Right lobe of liver (tissue), 6 donors: ENCODE measurements around the gene EIF4E. TPM values are rescaled to one million over a fixed set of nuclear protein-coding genes. Genes with fewer than 3 reads are reported as not detected.
"Not testable (repeated sequence)": the region's sequence is repeated elsewhere in the genome, so short reads cannot be mapped to it uniquely, and the experiment has no call there.

Experiments
- ATAC-seq, 4 donors: fragments of 200-7000 bp; cut with Tn5 transposase; one replicate each; pipeline ENCODE4 v1.9.1; 2020; ENCODE audit warnings: mild to moderate bottlenecking in 4 of 4, moderate library complexity in 4 of 4
- DNase-seq, 3 donors: peaks; one replicate each; pipeline ENCODE4 v3.0.0-alpha.2; 2020
- H3K27ac ChIP-seq, 3 donors: fragments of 200-600 bp; one replicate each; pipeline ENCODE4 v1.8.0; 2022
- H3K27me3 ChIP-seq, 2 donors: fragments of 200-600 bp; one replicate each; pipeline ENCODE4 v1.8.0; 2022
- H3K36me3 ChIP-seq, 4 donors: fragments of 200-600 bp; sonication (generic) in 1 of 4; one replicate each; pipeline versions ENCODE4 v1.5.1 to v1.8.0; 2017 to 2022; ENCODE audit warnings: control low read depth in 1 of 4
- H3K4me1 ChIP-seq, 4 donors: fragments of 200-600 bp; sonication (generic) in 1 of 4; one replicate each; pipeline versions ENCODE4 v1.5.1 to v1.8.0; 2017 to 2022; ENCODE audit warnings: control low read depth in 1 of 4
- H3K4me3 ChIP-seq, 3 donors: fragments of 200-600 bp; one replicate each; pipeline ENCODE4 v1.8.0; 2022
- H3K9me3 ChIP-seq, 4 donors: fragments of 200-600 bp; sonication (generic) in 1 of 4; one replicate each; pipeline versions ENCODE4 v1.5.1 to v1.8.0; 2017 to 2022; ENCODE audit warnings: control low read depth in 1 of 4
- POLR2A ChIP-seq: fragments of 450-650 bp; IDR thresholded peaks from one replicate; pipeline ENCODE4 v1.6.1; 2017; ENCODE audit warnings: antibody characterized with exemption, mild to moderate bottlenecking
- WGBS: methylation state at CpG from one replicate; pipeline ENCODE4 v1.1.6; 2018; ENCODE audit warnings: low coverage, low lambda C conversion rate; ENCODE audit not compliant: insufficient coverage; ENCODE audit errors: missing lambda C conversion rate; 5-methylcytosine and 5-hydroxymethylcytosine counted together
- intact Hi-C, 2 donors: fragments of 100-400 bp; cut with DNase I; formaldehyde crosslinking; loops; one replicate each; pipeline versions ENCODE4 v1.11.2 to v1.14.1; 2022
- small RNA-seq, 2 experiments: library from RNA; depleted of rRNA; stranded (forward); fragments of <200 nt; gene quantifications; one replicate each; pipeline ENCODE3, GENCODE V24; 2016
- total RNA-seq, 6 experiments: library from RNA; depleted of rRNA in 2 of 6; stranded (reverse); fragments of >200 nt in 2 of 6; fragmentation: NEBNext Ultra II Directional in 3 of 6; extraction: Animal tissue kit (Norgen Biotek cat#: 25700) in 3 of 6; gene quantifications; one replicate each; pipeline versions ENCODE4 v1.1.0 to v1.2.4, GENCODE V29; 2016 to 2023
- TF ChIP-seq, protein P1 (sequence below), 4 donors: fragments of 200-600 bp in 3 of 4; fragments of 450-650 bp in 1 of 4; IDR thresholded peaks; one replicate each; pipeline versions ENCODE4 v1.5.1 to v1.8.0; 2016 to 2022; ENCODE audit warnings: antibody characterized with exemption in 4 of 4, mild to moderate bottlenecking in 2 of 4
- donor health status: DM: no; HTN: yes; CAD: no.
- donor health status: DM: no; HTN: no; CAD: no.
- donor health status: DM: no; HTN: no; CAD: no.
- donor health status: DM: no; HTN: yes; CAD: no.
- donor health status: DM: no; HTN: yes; CAD: no.

EIF4E gene
- total RNA-seq, 6 experiments from 2014 or later, result 28.4 to 48.8 (median 34.3) TPM

DNA sequence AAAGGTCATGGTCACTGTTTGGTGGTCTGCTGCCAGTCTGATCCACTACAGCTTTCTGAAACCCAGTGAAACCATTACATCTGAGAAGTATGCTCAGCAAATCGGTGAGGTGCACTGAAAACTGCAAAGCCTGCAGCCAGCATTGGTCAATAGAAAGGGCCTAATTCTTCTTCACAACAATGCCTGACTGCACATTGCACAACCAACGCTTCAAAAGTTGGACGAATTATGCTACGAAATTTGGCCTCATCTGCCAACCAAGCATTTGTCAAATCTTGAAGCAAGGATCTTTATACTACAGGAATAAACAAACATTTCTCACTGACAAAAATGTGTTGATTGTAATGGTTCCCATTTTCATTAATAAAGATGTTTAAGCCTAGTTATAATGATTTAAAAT, 90.4 kb downstream of the EIF4E start:
- Histone ChIP-seq H3K4me3 (no peak overlapping the region), H3K36me3 (no peaks in the 10 kb centered on the region), H3K27ac (no peak overlapping the region), H3K27me3 (no peaks in the 10 kb centered on the region), H3K9me3 (no peaks in the 10 kb centered on the region), H3K4me1 (no peaks in the 10 kb centered on the region)
- DNase-seq (no peak), ATAC-seq (no peak)
- WGBS, result 86% methylated on average over 4 of the region's 4 CpGs
- intact Hi-C loops, result no loop called here
- TF ChIP-seq, protein P1, sequence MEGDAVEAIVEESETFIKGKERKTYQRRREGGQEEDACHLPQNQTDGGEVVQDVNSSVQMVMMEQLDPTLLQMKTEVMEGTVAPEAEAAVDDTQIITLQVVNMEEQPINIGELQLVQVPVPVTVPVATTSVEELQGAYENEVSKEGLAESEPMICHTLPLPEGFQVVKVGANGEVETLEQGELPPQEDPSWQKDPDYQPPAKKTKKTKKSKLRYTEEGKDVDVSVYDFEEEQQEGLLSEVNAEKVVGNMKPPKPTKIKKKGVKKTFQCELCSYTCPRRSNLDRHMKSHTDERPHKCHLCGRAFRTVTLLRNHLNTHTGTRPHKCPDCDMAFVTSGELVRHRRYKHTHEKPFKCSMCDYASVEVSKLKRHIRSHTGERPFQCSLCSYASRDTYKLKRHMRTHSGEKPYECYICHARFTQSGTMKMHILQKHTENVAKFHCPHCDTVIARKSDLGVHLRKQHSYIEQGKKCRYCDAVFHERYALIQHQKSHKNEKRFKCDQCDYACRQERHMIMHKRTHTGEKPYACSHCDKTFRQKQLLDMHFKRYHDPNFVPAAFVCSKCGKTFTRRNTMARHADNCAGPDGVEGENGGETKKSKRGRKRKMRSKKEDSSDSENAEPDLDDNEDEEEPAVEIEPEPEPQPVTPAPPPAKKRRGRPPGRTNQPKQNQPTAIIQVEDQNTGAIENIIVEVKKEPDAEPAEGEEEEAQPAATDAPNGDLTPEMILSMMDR (IDR thresholded peaks at IDR 0.05), result no peak
- TF ChIP-seq POLR2A, result no peak

DNA sequence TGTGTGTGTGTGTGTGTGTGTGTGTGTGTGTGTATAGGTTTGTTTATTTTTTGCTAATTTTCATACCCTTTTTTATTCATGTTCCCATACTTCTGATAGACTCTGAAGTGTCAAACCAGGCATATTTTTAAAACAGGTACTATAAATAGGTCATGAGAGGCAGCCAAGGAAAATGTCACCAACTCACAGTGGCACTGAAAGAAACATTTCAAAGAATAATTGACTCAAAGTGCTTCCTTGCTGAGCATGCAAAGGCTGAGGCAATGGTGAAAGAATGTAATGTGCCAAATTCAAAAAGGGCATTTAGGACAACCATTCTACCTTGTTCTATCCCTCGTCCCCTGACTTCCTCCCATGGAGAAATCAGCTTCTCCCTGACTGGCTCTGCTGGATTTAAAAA, 95.5 kb downstream of the EIF4E start:
- intact Hi-C loops, result no loop called here
- ATAC-seq (no peak), DNase-seq (no peak)
- no peaks in the 10 kb centered on the region for H3K9me3 ChIP-seq
- no peak for TF ChIP-seq POLR2A
- TF ChIP-seq, protein P1 (IDR thresholded peaks at IDR 0.05), result no peak
- no peaks in the 10 kb centered on the region for H3K4me1 ChIP-seq
- no peak overlapping the region for H3K4me3 ChIP-seq
- no peaks in the 10 kb centered on the region for H3K36me3 ChIP-seq
- no peak overlapping the region for H3K27ac ChIP-seq
- 67% methylated on average over 1 of the region's 1 CpG for WGBS
- no peaks in the 10 kb centered on the region for H3K27me3 ChIP-seq

DNA sequence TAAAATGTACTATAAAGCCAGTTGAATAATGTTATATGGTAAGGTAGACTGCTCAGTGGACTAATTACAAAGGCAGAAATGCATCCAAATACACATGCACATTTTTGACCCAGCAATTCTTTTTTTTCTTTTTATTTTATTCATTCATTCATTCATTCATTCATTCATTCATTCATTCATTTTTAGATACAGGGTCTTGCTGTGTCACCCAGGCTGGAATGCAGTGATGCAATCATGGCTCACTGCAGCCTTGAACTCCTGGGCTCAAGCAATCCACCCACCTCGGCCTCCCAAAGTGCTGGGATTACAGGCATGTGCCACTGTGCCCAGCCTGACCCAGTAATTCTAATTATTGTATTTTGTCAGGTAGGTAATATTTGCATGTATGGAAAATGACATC, 97.9 kb downstream of the EIF4E start:
- H3K9me3 ChIP-seq, H3K27me3 ChIP-seq, H3K36me3 ChIP-seq, H3K4me3 ChIP-seq, H3K4me1 ChIP-seq, ATAC-seq, intact Hi-C loops, DNase-seq, H3K27ac ChIP-seq: not testable (repeated sequence)
- 67% methylated on average over 1 of the region's 1 CpG for WGBS

Small RNA genes lying within 50 kb of the gene (small RNA-seq; reads per million reads assigned to genes)
- gene RNU7-149P, result 0 reads per million in 2 experiments
- gene TBCAP3, result 0 reads per million in 2 experiments

Other genes starting within 250 kb of the EIF4E start
- gene METAP1, start 66.6 kb upstream of the EIF4E start, total RNA-seq, result 10 to 100 TPM; 12.4 to 16.8 (median 14.9) TPM
- gene ADH5, start 159.7 kb upstream of the EIF4E start, total RNA-seq, result 100 to 1,000 TPM; 109 to 170 (median 131) TPM
- gene ADH4, start 215.2 kb upstream of the EIF4E start, total RNA-seq, result 100 to 1,000 TPM; 133 to 957 (median 467) TPM